Stomach (tissue), 9 donors: ENCODE data around the gene RNFT2. TPM values are rescaled to one million over a fixed set of nuclear protein-coding genes. Genes with fewer than 3 reads are reported as not detected.

ENCODE experiments used
- DNase-seq, 2 donors: peaks; one replicate each; pipeline versions ENCODE4 v3.0.0 to v3.0.0-alpha.2; 2013 to 2019
- H3K27ac ChIP-seq, 5 donors: fragments of 200-600 bp in 4 of 5; sonication (generic) in 4 of 5; one replicate each; pipeline ENCODE4 v1.5.1; 2013 to 2019; ENCODE audit warnings: mild to moderate bottlenecking in 1 of 5, moderate library complexity in 1 of 5
- H3K27me3 ChIP-seq, 3 donors: fragments of 200-600 bp; sonication (generic); one replicate each; pipeline ENCODE4 v1.5.1; 2017 to 2019; ENCODE audit warnings: mixed run types in 1 of 3
- H3K36me3 ChIP-seq, 4 donors: fragments of 200-600 bp; sonication (generic); 1 replicate in 3 of 4; 2 replicates in 1 of 4; pipeline ENCODE4 v1.5.1; 2016 to 2019
- H3K4me1 ChIP-seq, 4 donors: fragments of 200-600 bp; sonication (generic); one replicate each; pipeline ENCODE4 v1.5.1; 2016 to 2019
- H3K4me3 ChIP-seq, 4 donors: fragments of 200-600 bp; sonication (generic) in 3 of 4; one replicate each; pipeline ENCODE4 v1.5.1; 2016 to 2019; ENCODE audit warnings: mild to moderate bottlenecking in 1 of 4
- H3K9me3 ChIP-seq, 4 donors: fragments of 200-600 bp; sonication (generic); one replicate each; pipeline ENCODE4 v1.5.1; 2016 to 2019
- CTCF ChIP-seq, 7 experiments: fragments of 450-650 bp in 4 of 7; fragments of 200-600 bp in 3 of 7; sonication (generic) in 3 of 7; IDR thresholded peaks; one replicate each; pipeline ENCODE4 v1.5.1; 2016 to 2019; ENCODE audit warnings: antibody characterized with exemption in 7 of 7, control low read depth in 2 of 7, mild to moderate bottlenecking in 1 of 7
- EP300 ChIP-seq: sonication (generic); formaldehyde crosslinking; IDR thresholded peaks from one replicate; pipeline ENCODE4 v1.6.1; 2017; ENCODE audit warnings: antibody characterized with exemption
- POLR2A ChIP-seq, 4 donors: fragments of 450-650 bp; IDR thresholded peaks; one replicate each; pipeline ENCODE4 v1.6.1; 2016; ENCODE audit warnings: antibody characterized with exemption in 4 of 4, control low read depth in 2 of 4, mild to moderate bottlenecking in 1 of 4, moderate library complexity in 1 of 4
- POLR2AphosphoS5 ChIP-seq, 3 donors: sonication (generic); formaldehyde crosslinking; IDR thresholded peaks; one replicate each; pipeline ENCODE4 v1.6.1; 2016; ENCODE audit warnings: antibody characterized with exemption in 3 of 3
- WGBS, 5 donors: extraction: QIAGEN DNeasy Blood & Tissue Kit in 3 of 5; methylation state at CpG; one replicate each; pipeline versions ENCODE4 v1.1.5 to v1.1.7; 2013 to 2018; 5-methylcytosine and 5-hydroxymethylcytosine counted together
- intact Hi-C: fragments of 100-400 bp; cut with DNase I; formaldehyde crosslinking; loops from one replicate; pipeline ENCODE4 v1.15.1; 2023; ENCODE audit warnings: low total_unique reads
- polyA plus RNA-seq, 3 donors: library from polyadenylated mRNA; stranded (reverse); fragments of 200-250 nt; gene quantifications; one replicate each; pipeline ENCODE4 v1.2.3, GENCODE V29; 2013
- total RNA-seq, 5 donors: library from RNA; depleted of rRNA; stranded (reverse); fragments of >200 nt; gene quantifications; one replicate each; pipeline versions ENCODE4 v1.1.0 to v1.2.3, GENCODE V29; 2014 to 2016
- donor health status: healthy with polysubstance abuse.
- donor health status: Bipolar disorder and iron deficiency.
- donor health status: healthy.

RNFT2 gene
- total and polyA plus RNA-seq, 8 donors, result 0.43 to 12.7 (median 1.6) TPM; not detected in 2

GRCh38 chr12:116803013-116803736, 65.1 kb downstream of the RNFT2 start:
- H3K4me3 ChIP-seq, result no peak overlapping the region
- no peaks in the 10 kb centered on the region for H3K27me3 ChIP-seq
- no peaks in the 10 kb centered on the region for H3K4me1 ChIP-seq
- TF ChIP-seq POLR2AphosphoS5 (IDR thresholded peaks at IDR 0.05) (no peak), POLR2A (IDR thresholded peaks at IDR 0.05) (no peak), EP300 (no peak), CTCF (IDR thresholded peaks at IDR 0.05) (no peak)
- peak in 1 of 2 donors; percentile 22 for DNase-seq
- intact Hi-C loops, result no loop called here
- H3K27ac ChIP-seq, result no peak overlapping the region
- H3K36me3 ChIP-seq, result no peaks in the 10 kb centered on the region
- WGBS, 5 donors, result 80 to 88% (median 82%) methylated on average over 7 of the region's 7 CpGs
- peaks cover 0 to 18% (median 15%) of the 10 kb centered on the region in 4 donors for H3K9me3 ChIP-seq

GRCh38 chr12:116804051-116804450, 65.9 kb downstream of the RNFT2 start:
- Histone ChIP-seq H3K27ac (no peak overlapping the region), H3K9me3 (peaks cover 0 to 10% (median 7%) of the 10 kb centered on the region in 4 donors), H3K4me1 (no peaks in the 10 kb centered on the region), H3K27me3 (no peaks in the 10 kb centered on the region), H3K36me3 (no peaks in the 10 kb centered on the region), H3K4me3 (no peak overlapping the region)
- no peak for DNase-seq
- 0 to 50% (median 0%) methylated on average over 1 of the region's 1 CpG for WGBS, 5 donors
- TF ChIP-seq POLR2AphosphoS5 (IDR thresholded peaks at IDR 0.05), result no peak
- no peak for TF ChIP-seq EP300
- no peak for TF ChIP-seq POLR2A (IDR thresholded peaks at IDR 0.05)
- intact Hi-C loops, result no loop called here

GRCh38 chr12:116806845-116807440, 68.8 kb downstream of the RNFT2 start:
- Histone ChIP-seq H3K27ac (no peak overlapping the region), H3K27me3 (no peaks in the 10 kb centered on the region), H3K9me3 (no peaks in the 10 kb centered on the region), H3K4me3 (no peak overlapping the region), H3K4me1 (no peaks in the 10 kb centered on the region), H3K36me3 (no peaks in the 10 kb centered on the region)
- 84 to 89% (median 88%) methylated on average over 10 of the region's 10 CpGs for WGBS, 5 donors
- intact Hi-C loops, result no loop called here
- TF ChIP-seq POLR2A (IDR thresholded peaks at IDR 0.05) (no peak), POLR2AphosphoS5 (IDR thresholded peaks at IDR 0.05) (no peak), EP300 (no peak), CTCF (IDR thresholded peaks at IDR 0.05) (no peak)
- no peak for DNase-seq

GRCh38 chr12:116807546-116807945, 69.4 kb downstream of the RNFT2 start:
- no peak for TF ChIP-seq POLR2A (IDR thresholded peaks at IDR 0.05)
- no peak for TF ChIP-seq EP300
- TF ChIP-seq POLR2AphosphoS5 (IDR thresholded peaks at IDR 0.05), result no peak
- TF ChIP-seq CTCF (IDR thresholded peaks at IDR 0.05), result no peak
- Histone ChIP-seq H3K4me3 (no peak overlapping the region), H3K27ac (no peak overlapping the region), H3K27me3 (no peaks in the 10 kb centered on the region), H3K36me3 (no peaks in the 10 kb centered on the region), H3K4me1 (no peaks in the 10 kb centered on the region), H3K9me3 (no peaks in the 10 kb centered on the region)
- no peak for DNase-seq
- WGBS, 5 donors, result 89 to 91% (median 89%) methylated on average over 6 of the region's 6 CpGs
- intact Hi-C loops, result no loop called here
